ENCODE data around the gene DNM3.

DNM3 gene

DNA sequence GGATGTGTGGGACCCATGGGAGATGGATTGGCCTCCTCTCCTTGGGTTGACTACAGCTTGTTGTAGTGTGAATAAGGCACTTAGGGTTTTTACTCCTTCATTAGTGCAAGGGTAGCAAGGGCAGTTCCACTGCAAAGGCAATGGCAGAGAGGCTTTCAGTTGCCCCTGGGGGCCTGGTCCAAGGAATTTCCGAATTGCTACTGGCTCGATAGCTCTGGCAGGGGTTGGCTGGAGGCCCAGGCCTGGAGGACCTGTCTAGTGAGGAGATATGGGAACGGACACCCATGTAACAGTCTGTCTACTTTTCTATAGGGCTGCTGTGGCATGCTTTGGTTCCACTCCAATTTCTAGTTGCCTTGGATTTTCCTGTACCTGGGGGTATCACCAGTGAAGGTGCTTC lies 360.3 kb downstream of the DNM3 start:
- Histone ChIP-seq H3K4me3 (no peak overlapping the region), H3K9ac (ENCODE audit: insufficient read length) (no peak overlapping the region), H3K9me3 (ENCODE audit: low read depth, low read length) (peaks cover 9% of the 10 kb centered on the region; the same call in 1 of the 2 replicates), H3K36me3 (ENCODE audit: insufficient read depth, low read length) (no peaks in the 10 kb centered on the region), H3K27ac (no peak overlapping the region)
- no peak for DNase-seq (ENCODE audit: low read depth, low spot score)
- TF ChIP-seq POLR2AphosphoS5 (IDR thresholded peaks at IDR 0.05; ENCODE audit: borderline replicate concordance, low read depth, low read length), result no peak
- no peak for TF ChIP-seq EZH2 (IDR thresholded peaks at IDR 0.05)
- TF ChIP-seq FOXP2 (optimal IDR thresholded peaks at IDR 0.05; ENCODE audit: control extremely low read depth, extremely low read length, insufficient read depth), result no peak

DNA sequence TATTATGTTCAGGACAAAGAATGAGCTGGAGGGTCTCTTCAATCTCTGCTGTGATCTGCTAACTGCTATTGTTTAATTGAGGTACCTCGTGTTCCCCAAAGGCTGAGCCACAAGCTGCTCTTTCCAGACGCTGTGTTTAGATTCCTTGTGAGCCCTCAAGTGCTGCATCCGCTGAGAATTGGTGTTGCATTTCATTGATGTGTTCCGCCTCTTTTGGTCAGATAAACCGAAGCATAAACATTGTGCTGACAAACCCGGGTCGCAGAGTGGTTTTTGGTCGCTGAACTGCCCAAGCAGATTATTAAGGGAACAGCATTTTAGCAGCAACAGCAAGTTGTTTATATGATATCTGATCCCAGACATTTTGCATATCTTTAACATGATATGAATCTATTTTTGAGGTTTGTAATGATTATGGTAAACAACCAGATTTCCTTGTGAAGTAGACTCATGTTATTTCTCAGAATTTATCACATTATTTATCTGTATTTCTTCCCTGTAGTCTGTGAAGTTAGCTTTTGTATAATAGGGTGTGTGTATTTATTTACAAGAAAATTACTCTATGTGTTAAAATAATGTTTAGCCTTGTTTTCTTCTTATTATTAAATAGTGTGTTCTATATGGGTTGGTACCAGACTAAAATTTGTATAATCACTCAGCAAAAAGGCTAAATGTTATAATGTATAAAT lies 362.0 kb downstream of the DNM3 start:
- no peaks in the 10 kb centered on the region for H3K36me3 ChIP-seq (ENCODE audit: insufficient read depth, low read length)
- no peak for DNase-seq (ENCODE audit: low read depth, low spot score)
- no peak overlapping the region for H3K27ac ChIP-seq
- no peak for TF ChIP-seq FOXP2 (optimal IDR thresholded peaks at IDR 0.05; ENCODE audit: control extremely low read depth, extremely low read length, insufficient read depth)
- peaks cover 9% of the 10 kb centered on the region; the same call in 1 of the 2 replicates for H3K9me3 ChIP-seq (ENCODE audit: low read depth, low read length)
- no peak overlapping the region for H3K9ac ChIP-seq (ENCODE audit: insufficient read length)
- H3K4me3 ChIP-seq, result no peak overlapping the region

DNA sequence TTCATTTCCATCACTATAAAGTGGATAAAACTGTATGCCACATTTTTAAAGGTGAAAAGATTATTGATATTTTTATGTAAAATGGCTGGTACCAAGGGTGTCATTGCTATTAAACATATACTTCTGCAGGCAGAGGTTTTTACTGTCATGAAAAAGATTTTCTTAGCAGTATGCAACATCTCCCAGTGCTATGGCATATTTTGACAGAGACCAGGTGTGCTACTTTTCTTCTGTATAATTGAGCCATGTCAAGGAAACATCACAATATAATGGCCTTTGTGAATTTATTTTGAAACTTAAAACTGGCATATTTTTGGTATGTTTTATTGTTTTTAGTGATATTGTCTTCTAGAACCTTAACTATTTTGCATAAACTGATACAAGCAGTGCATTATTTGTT lies 362.6 kb downstream of the DNM3 start:
- no peak overlapping the region for H3K9ac ChIP-seq (ENCODE audit: insufficient read length)
- H3K36me3 ChIP-seq (ENCODE audit: insufficient read depth, low read length), result no peaks in the 10 kb centered on the region
- TF ChIP-seq EZH2 (IDR thresholded peaks at IDR 0.05) (no peak), FOXP2 (optimal IDR thresholded peaks at IDR 0.05; ENCODE audit: control extremely low read depth, extremely low read length, insufficient read depth) (no peak), POLR2AphosphoS5 (IDR thresholded peaks at IDR 0.05; ENCODE audit: borderline replicate concordance, low read depth, low read length) (no peak)
- H3K27ac ChIP-seq, result no peak overlapping the region
- DNase-seq (ENCODE audit: low read depth, low spot score), result no peak
- peaks cover 6% of the 10 kb centered on the region; the same call in 1 of the 2 replicates for H3K9me3 ChIP-seq (ENCODE audit: low read depth, low read length)
- H3K4me3 ChIP-seq, result no peak overlapping the region

DNA sequence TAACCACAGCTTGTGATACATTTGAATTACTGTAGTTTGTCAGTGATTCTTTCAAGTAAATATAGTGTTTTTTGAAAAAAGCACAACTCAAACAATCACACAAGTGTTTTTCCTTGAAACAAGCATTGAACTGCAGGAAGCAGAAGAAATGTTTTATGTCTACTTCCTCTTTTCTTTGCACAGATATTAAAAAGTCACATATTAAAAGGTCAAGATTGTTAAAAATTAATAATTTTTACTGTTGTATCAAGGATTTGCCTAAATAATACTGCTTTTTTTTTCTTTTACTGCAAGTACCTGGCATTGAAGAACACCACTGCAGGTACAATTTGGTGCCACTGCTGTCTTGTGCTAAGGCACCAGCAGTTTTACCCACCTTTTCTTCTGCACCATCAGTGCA lies 365.0 kb downstream of the DNM3 start:
- DNase-seq (ENCODE audit: low read depth, low spot score), result no peak
- no peak overlapping the region for H3K27ac ChIP-seq
- H3K9me3 ChIP-seq (ENCODE audit: low read depth, low read length), result no peaks in the 10 kb centered on the region
- no peak overlapping the region for H3K4me3 ChIP-seq
- TF ChIP-seq EZH2 (IDR thresholded peaks at IDR 0.05), result no peak
- TF ChIP-seq POLR2AphosphoS5 (IDR thresholded peaks at IDR 0.05; ENCODE audit: borderline replicate concordance, low read depth, low read length), result no peak
- TF ChIP-seq FOXP2 (optimal IDR thresholded peaks at IDR 0.05; ENCODE audit: control extremely low read depth, extremely low read length, insufficient read depth), result no peak
- no peaks in the 10 kb centered on the region for H3K36me3 ChIP-seq (ENCODE audit: insufficient read depth, low read length)
- no peak overlapping the region for H3K9ac ChIP-seq (ENCODE audit: insufficient read length)

DNA sequence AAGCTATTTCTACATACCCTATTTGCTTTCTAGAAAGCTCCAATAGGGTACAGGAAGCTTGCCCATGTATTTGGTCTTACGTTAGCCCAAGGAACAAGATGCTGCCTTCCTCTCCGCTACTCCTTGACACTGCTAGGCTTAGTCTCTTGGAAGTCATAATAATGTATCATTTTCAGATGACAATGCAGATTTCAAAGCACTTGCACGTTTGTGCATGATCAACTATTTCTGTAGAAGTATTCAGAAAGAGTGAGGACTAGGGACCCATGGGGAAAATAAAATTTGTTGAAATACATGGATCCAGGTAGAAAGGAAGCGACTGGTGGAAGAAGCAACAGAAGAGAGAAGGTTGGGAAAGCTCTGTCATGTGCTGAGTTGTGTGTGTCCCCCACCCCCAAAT lies 367.3 kb downstream of the DNM3 start:
- TF ChIP-seq POLR2AphosphoS5 (IDR thresholded peaks at IDR 0.05; ENCODE audit: borderline replicate concordance, low read depth, low read length) (no peak), FOXP2 (optimal IDR thresholded peaks at IDR 0.05; ENCODE audit: control extremely low read depth, extremely low read length, insufficient read depth) (no peak), EZH2 (IDR thresholded peaks at IDR 0.05) (no peak)
- H3K9ac ChIP-seq (ENCODE audit: insufficient read length), result no peak overlapping the region

DNA sequence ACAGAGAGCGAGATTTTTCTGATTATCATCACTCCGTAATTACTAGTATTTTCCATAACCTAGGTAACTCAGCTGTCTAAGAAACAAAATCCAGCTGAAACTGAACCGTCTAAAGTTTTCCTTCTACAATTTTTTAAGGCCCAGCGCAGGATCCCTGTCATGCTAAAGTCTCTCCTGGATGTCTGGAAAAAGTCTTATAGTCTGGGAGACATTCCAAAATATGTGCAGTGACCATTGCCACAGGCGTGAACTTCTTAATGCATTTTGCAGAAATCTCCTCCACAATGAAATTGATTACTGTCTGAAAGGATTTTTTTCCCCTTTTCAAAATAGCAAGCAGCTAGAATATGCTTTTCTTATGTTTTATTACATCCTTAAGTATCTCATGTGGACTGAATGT lies 369.9 kb downstream of the DNM3 start:
- DNase-seq (ENCODE audit: low read depth, low spot score), result no peak
- no peak overlapping the region for H3K9ac ChIP-seq (ENCODE audit: insufficient read length)
- no peak for TF ChIP-seq FOXP2 (optimal IDR thresholded peaks at IDR 0.05; ENCODE audit: control extremely low read depth, extremely low read length, insufficient read depth)
- H3K9me3 ChIP-seq (ENCODE audit: low read depth, low read length), result no peaks in the 10 kb centered on the region
- no peak overlapping the region for H3K27ac ChIP-seq
- no peaks in the 10 kb centered on the region for H3K36me3 ChIP-seq (ENCODE audit: insufficient read depth, low read length)
- H3K4me3 ChIP-seq, result no peak overlapping the region

More for the DNA sequence above, 367.3 kb downstream of the DNM3 start:
- Histone ChIP-seq H3K9me3 (ENCODE audit: low read depth, low read length) (no peaks in the 10 kb centered on the region), H3K4me3 (no peak overlapping the region), H3K36me3 (ENCODE audit: insufficient read depth, low read length) (no peaks in the 10 kb centered on the region), H3K27ac (no peak overlapping the region)
- DNase-seq (ENCODE audit: low read depth, low spot score), result no peak

DNA sequence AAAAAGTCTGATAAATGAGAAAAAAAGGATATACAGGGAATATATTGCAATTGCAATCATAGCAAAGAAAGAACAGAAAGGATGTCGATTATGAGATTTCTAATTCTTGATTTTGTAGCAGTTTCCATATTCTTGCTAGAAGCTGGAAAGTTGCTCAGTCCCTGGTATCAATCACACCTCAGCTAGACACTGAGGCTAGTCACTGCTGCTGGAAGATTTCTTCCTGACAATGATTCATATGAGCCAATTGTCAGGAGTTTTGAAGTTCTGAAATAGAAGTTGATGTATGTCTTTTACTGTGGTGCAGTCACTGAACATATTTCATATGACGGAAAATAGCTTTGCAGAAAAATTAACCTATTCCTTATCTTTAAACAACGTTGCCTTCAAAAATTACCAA lies 370.8 kb downstream of the DNM3 start:
- TF ChIP-seq EZH2 (IDR thresholded peaks at IDR 0.05) (no peak), POLR2AphosphoS5 (IDR thresholded peaks at IDR 0.05; ENCODE audit: borderline replicate concordance, low read depth, low read length) (no peak), FOXP2 (optimal IDR thresholded peaks at IDR 0.05; ENCODE audit: control extremely low read depth, extremely low read length, insufficient read depth) (no peak)
- Histone ChIP-seq H3K4me3 (no peak overlapping the region), H3K36me3 (ENCODE audit: insufficient read depth, low read length) (no peaks in the 10 kb centered on the region), H3K9me3 (ENCODE audit: low read depth, low read length) (no peaks in the 10 kb centered on the region), H3K9ac (ENCODE audit: insufficient read length) (no peak overlapping the region), H3K27ac (no peak overlapping the region)
- DNase-seq (ENCODE audit: low read depth, low spot score), result no peak

DNA sequence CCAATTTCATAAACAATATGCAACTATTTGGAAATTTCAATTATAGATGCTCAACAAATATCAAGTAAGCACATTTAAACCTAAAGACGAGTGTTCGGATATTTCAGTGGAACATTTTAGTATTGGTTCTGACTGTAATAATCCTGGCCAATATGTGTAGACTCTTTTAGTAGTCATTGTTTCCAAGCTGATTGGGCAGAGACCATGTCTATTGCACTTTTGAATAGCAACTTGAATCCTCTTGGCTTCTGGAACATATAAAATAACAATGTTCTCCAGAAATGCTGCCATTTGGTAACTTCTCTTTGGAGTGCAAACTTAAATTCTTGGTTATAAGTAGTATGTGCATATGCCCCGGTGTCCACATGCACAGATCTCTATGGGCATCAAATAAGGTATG lies 373.7 kb downstream of the DNM3 start:
- DNase-seq (ENCODE audit: low read depth, low spot score), result no peak
- no peak overlapping the region for H3K4me3 ChIP-seq
- no peak overlapping the region for H3K27ac ChIP-seq
- TF ChIP-seq EZH2 (IDR thresholded peaks at IDR 0.05), result no peak
- TF ChIP-seq POLR2AphosphoS5 (IDR thresholded peaks at IDR 0.05; ENCODE audit: borderline replicate concordance, low read depth, low read length), result no peak
- TF ChIP-seq FOXP2 (optimal IDR thresholded peaks at IDR 0.05; ENCODE audit: control extremely low read depth, extremely low read length, insufficient read depth), result no peak
- no peaks in the 10 kb centered on the region for H3K9me3 ChIP-seq (ENCODE audit: low read depth, low read length)
- no peak overlapping the region for H3K9ac ChIP-seq (ENCODE audit: insufficient read length)
- H3K36me3 ChIP-seq (ENCODE audit: insufficient read depth, low read length), result no peaks in the 10 kb centered on the region

DNA sequence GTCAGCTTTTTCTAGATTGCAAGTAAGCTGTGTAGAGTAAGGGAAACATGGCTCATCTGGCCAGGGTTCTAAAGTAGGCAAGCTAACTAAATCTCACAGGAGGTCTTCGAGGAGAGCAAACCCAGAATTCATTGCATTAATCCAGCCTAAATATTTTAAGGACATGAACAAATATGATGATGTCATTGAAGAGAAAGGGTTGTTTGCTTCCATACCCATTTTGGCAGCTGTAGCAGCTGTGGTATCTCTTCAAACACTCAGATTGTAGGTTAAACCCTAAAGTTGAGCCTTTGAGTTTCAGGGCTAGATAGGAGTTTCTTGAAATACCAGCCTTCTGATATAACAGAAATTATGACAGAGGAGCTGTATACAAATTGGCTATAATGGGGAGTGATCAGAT lies 378.7 kb downstream of the DNM3 start:
- Histone ChIP-seq H3K27ac (no peak overlapping the region), H3K9ac (ENCODE audit: insufficient read length) (no peak overlapping the region), H3K36me3 (ENCODE audit: insufficient read depth, low read length) (no peaks in the 10 kb centered on the region), H3K9me3 (ENCODE audit: low read depth, low read length) (no peaks in the 10 kb centered on the region), H3K4me3 (no peak overlapping the region)
- TF ChIP-seq FOXP2 (optimal IDR thresholded peaks at IDR 0.05; ENCODE audit: control extremely low read depth, extremely low read length, insufficient read depth), result no peak
- TF ChIP-seq EZH2 (IDR thresholded peaks at IDR 0.05), result no peak
- no peak for TF ChIP-seq POLR2AphosphoS5 (IDR thresholded peaks at IDR 0.05; ENCODE audit: borderline replicate concordance, low read depth, low read length)
- DNase-seq (ENCODE audit: low read depth, low spot score), result no peak

Measured in SK-N-MC (cell line).